H1 (cell line): ENCODE measurements around the gene CGB2. TPM values are rescaled to one million over a fixed set of nuclear protein-coding genes. Genes with fewer than 3 reads are reported as not detected.
A peak's percentile ranks its signal among the peaks of the same experiment; 100 is the strongest.
"Not testable (repeated sequence)": the region's sequence is repeated elsewhere in the genome, so short reads cannot be mapped to it uniquely, and the experiment has no call there.

Experiments
- CTCF ChIA-PET: fragments of 300-600 bp; sonication (Branson Sonifier 250); formaldehyde crosslinking; loops from one replicate; lab custom pipeline; 2021; ENCODE audit not compliant: partially characterized antibody; lab: Charles Lee
- POLR2A ChIA-PET: fragments of 300-600 bp; sonication (Branson Sonifier 250); formaldehyde crosslinking; loops from one replicate; lab custom pipeline; 2021; ENCODE audit warnings: inconsistent platforms; ENCODE audit not compliant: partially characterized antibody; lab: Charles Lee
- DNase-seq, 2 experiments: peaks; one replicate each; pipeline versions ENCODE4 v3.0.0 to v3.0.0-alpha.2; 2010 to 2022; ENCODE audit warnings: low spot score in 2 of 2, low read depth in 1 of 2, mixed read lengths in 1 of 2
- FAIRE-seq: peaks from 2 replicates; lab custom pipeline; 2011; peaks lifted over from hg19 to GRCh38; lab: Jason Lieb, UNC
- H2AFZ ChIP-seq: 2 replicates; pipeline ENCODE4 v1.8.1; 2012; ENCODE audit warnings: low read length, inconsistent platforms
- H2AK5ac ChIP-seq: 2 replicates; pipeline ENCODE4 v1.6.1; 2013; ENCODE audit warnings: low read depth, low read length
- H2BK120ac ChIP-seq: replicated peaks from 2 replicates; pipeline ENCODE3; 2013; ENCODE audit warnings: low read depth, low read length, inconsistent platforms
- H2BK12ac ChIP-seq: 2 replicates; pipeline ENCODE4 v1.6.1; 2013; ENCODE audit warnings: low read depth, low read length
- H2BK15ac ChIP-seq: 2 replicates; pipeline ENCODE4 v1.6.1; 2013; ENCODE audit warnings: low read length
- H2BK20ac ChIP-seq: 2 replicates; pipeline ENCODE4 v1.6.1; 2013; ENCODE audit warnings: low read length
- H2BK5ac ChIP-seq: 2 replicates; pipeline ENCODE4 v1.6.1; 2013; ENCODE audit warnings: low read depth, low read length
- H3K14ac ChIP-seq: 2 replicates; pipeline ENCODE4 v1.6.1; 2013; ENCODE audit warnings: inconsistent platforms; ENCODE audit not compliant: insufficient read length
- H3K18ac ChIP-seq: 2 replicates; pipeline ENCODE4 v1.6.1; 2013; ENCODE audit warnings: low read length; ENCODE audit errors: extremely low read depth
- H3K23ac ChIP-seq: 2 replicates; pipeline ENCODE4 v1.6.1; 2013; ENCODE audit warnings: inconsistent platforms; ENCODE audit not compliant: insufficient read length
- H3K23me2 ChIP-seq: 2 replicates; pipeline ENCODE4 v1.6.1; 2013; ENCODE audit warnings: low read depth, low read length
- H3K27ac ChIP-seq: 2 replicates; pipeline ENCODE4 v1.6.1; 2011; ENCODE audit warnings: low read depth, low read length, inconsistent platforms
- H3K27me3 ChIP-seq, 4 experiments: replicated peaks in 1 of 4; 1 replicate in 1 of 4; 2 replicates in 3 of 4; pipeline versions ENCODE4 v1.6.1 to v1.8.1; 2011 to 2013; ENCODE audit warnings: low read length in 3 of 4, mild to moderate bottlenecking in 3 of 4, inconsistent platforms in 2 of 4, mixed read lengths in 2 of 4, moderate library complexity in 1 of 4; ENCODE audit not compliant: control insufficient read depth in 3 of 4, insufficient read depth in 3 of 4; ENCODE audit errors: extremely low read depth in 1 of 4
- H3K36me3 ChIP-seq, 4 experiments: 2 replicates each; pipeline versions ENCODE4 v1.6.1 to v1.8.1; 2011 to 2013; ENCODE audit warnings: mild to moderate bottlenecking in 4 of 4, low read length in 3 of 4, moderate library complexity in 2 of 4, control low read depth in 1 of 4, inconsistent platforms in 1 of 4; ENCODE audit not compliant: insufficient read depth in 4 of 4, control insufficient read depth in 2 of 4
- H3K4ac ChIP-seq: replicated peaks from 2 replicates; pipeline ENCODE3; 2013; ENCODE audit warnings: low read length, low read depth, mixed read lengths, inconsistent platforms; ENCODE audit not compliant: insufficient read length
- H3K4me1 ChIP-seq, 4 experiments: replicated peaks in 1 of 4; 1 replicate in 1 of 4; 2 replicates in 3 of 4; pipeline versions ENCODE4 v1.6.1 to v1.8.1; 2011 to 2013; ENCODE audit warnings: low read length in 3 of 4, inconsistent platforms in 2 of 4, mixed read lengths in 1 of 4; ENCODE audit not compliant: insufficient read depth in 4 of 4, control insufficient read depth in 3 of 4
- H3K4me2 ChIP-seq, 2 experiments: 2 replicates each; pipeline versions ENCODE4 v1.6.1 to v1.8.1; 2011 to 2013; ENCODE audit warnings: low read depth in 2 of 2, low read length in 2 of 2, control low read depth in 1 of 2, inconsistent platforms in 1 of 2, mild to moderate bottlenecking in 1 of 2; ENCODE audit not compliant: insufficient read depth in 1 of 2
- H3K4me3 ChIP-seq, 4 experiments: fragments of 200-600, 300-600 bp in 1 of 4; sonication (generic), shearing (Covaris generic), sonication (Bioruptor Twin) in 1 of 4; 2 replicates each; pipeline versions ENCODE4 v1.5.1 to v1.8.1; 2011 to 2016; ENCODE audit warnings: low read length in 4 of 4, low read depth in 3 of 4, control low read depth in 2 of 4, inconsistent platforms in 2 of 4, mild to moderate bottlenecking in 2 of 4, mixed read lengths in 1 of 4, moderate library complexity in 1 of 4; ENCODE audit not compliant: insufficient read depth in 2 of 4; ENCODE audit errors: extremely low read depth in 1 of 4
- H3K56ac ChIP-seq: replicated peaks from 2 replicates; pipeline ENCODE3; 2013; ENCODE audit warnings: low read depth, mild to moderate bottlenecking, mixed read lengths, low read length, inconsistent platforms; ENCODE audit not compliant: insufficient read length
- H3K79me1 ChIP-seq: 2 replicates; pipeline ENCODE4 v1.6.1; 2013; ENCODE audit warnings: low read depth, low read length, control low read depth
- H3K79me2 ChIP-seq, 2 experiments: 2 replicates each; pipeline versions ENCODE4 v1.6.1 to v1.8.1; 2012 to 2013; ENCODE audit warnings: low read length in 2 of 2, mild to moderate bottlenecking in 2 of 2, inconsistent platforms in 1 of 2; ENCODE audit not compliant: insufficient read depth in 2 of 2, control insufficient read depth in 1 of 2
- H3K9ac ChIP-seq, 4 experiments: replicated peaks in 1 of 4; 1 replicate in 1 of 4; 2 replicates in 3 of 4; pipeline versions ENCODE4 v1.6.1 to v1.8.1; 2011 to 2013; ENCODE audit warnings: low read depth in 3 of 4, low read length in 3 of 4, control low read depth in 2 of 4, mild to moderate bottlenecking in 2 of 4, moderate library complexity in 2 of 4, inconsistent platforms in 1 of 4; ENCODE audit errors: extremely low read depth in 1 of 4
- H3K9me3 ChIP-seq, 2 experiments: 2 replicates each; pipeline versions ENCODE4 v1.6.1 to v1.8.1; 2012 to 2013; ENCODE audit warnings: mild to moderate bottlenecking in 2 of 2, moderate library complexity in 2 of 2, control low read depth in 1 of 2, inconsistent platforms in 1 of 2, low read depth in 1 of 2, low read length in 1 of 2, mixed read lengths in 1 of 2; ENCODE audit not compliant: insufficient read depth in 2 of 2
- H4K20me1 ChIP-seq, 2 experiments: replicated peaks in 1 of 2; 2 replicates each; pipeline versions ENCODE3 to v1.8.1; 2011 to 2013; ENCODE audit warnings: inconsistent platforms in 2 of 2, low read length in 2 of 2, mild to moderate bottlenecking in 1 of 2; ENCODE audit not compliant: insufficient read depth in 2 of 2, control insufficient read depth in 1 of 2
- H4K5ac ChIP-seq: 2 replicates; pipeline ENCODE4 v1.6.1; 2013; ENCODE audit warnings: low read length, low read depth, mixed read lengths, inconsistent platforms; ENCODE audit not compliant: insufficient read length
- H4K8ac ChIP-seq: 2 replicates; pipeline ENCODE4 v1.8.0; 2013; ENCODE audit warnings: mild to moderate bottlenecking, moderate library complexity, low read length, inconsistent platforms; ENCODE audit not compliant: insufficient read depth; ENCODE audit errors: extremely low read depth
- H4K91ac ChIP-seq: replicated peaks from 2 replicates; pipeline ENCODE3; 2013; ENCODE audit warnings: low read length, mixed read lengths, inconsistent platforms; ENCODE audit not compliant: insufficient read length
- ATF2 ChIP-seq: IDR thresholded peaks from 2 replicates; pipeline ENCODE4 v1.6.1; 2012; ENCODE audit warnings: low read length, inconsistent platforms
- CTCF ChIP-seq, 3 experiments: IDR thresholded peaks; 1 replicate in 2 of 3; 2 replicates in 1 of 3; pipeline versions ENCODE4 v1.5.1 to v1.6.1; 2011; ENCODE audit warnings: low read length in 3 of 3, mild to moderate bottlenecking in 3 of 3, inconsistent platforms in 2 of 3, low read depth in 1 of 3, moderate library complexity in 1 of 3; ENCODE audit not compliant: insufficient read depth in 1 of 3; ENCODE audit errors: control extremely low read depth in 1 of 3
- RAD21 ChIP-seq, 2 experiments: IDR thresholded peaks in 1 of 2; conservative IDR thresholded peaks in 1 of 2; 2 replicates each; pipeline ENCODE4 v1.6.1; 2011; ENCODE audit warnings: low read depth in 2 of 2, low read length in 2 of 2, improper control_type of control experiment in 1 of 2, inconsistent platforms in 1 of 2, mild to moderate bottlenecking in 1 of 2, moderate library complexity in 1 of 2
- SP1 ChIP-seq: IDR thresholded peaks from 2 replicates; pipeline ENCODE4 v1.6.1; 2011; ENCODE audit warnings: low read depth, low read length
- WGBS, 2 experiments: shearing (Covaris generic) in 1 of 2; methylation state at CpG; one replicate each; pipeline versions ENCODE4 v1.1.6 to v1.1.7; 2013 to 2015; ENCODE audit warnings: low lambda C conversion rate in 2 of 2, mixed read lengths in 2 of 2, inconsistent platforms in 1 of 2, low coverage in 1 of 2, missing lambda C conversion rate in 1 of 2; ENCODE audit not compliant: insufficient replicate concordance in 2 of 2, insufficient coverage in 1 of 2, insufficient read length in 1 of 2; ENCODE audit errors: extremely low coverage in 1 of 2, missing lambda C conversion rate in 1 of 2; 5-methylcytosine and 5-hydroxymethylcytosine counted together
- long read RNA-seq, 2 experiments: library from RNA in 1 of 2; library from capped mRNA in 1 of 2; stranded (forward); transcript quantifications; one replicate each; pipeline ENCODE4 v2.0.0, GENCODE V29; 2021; ENCODE audit warnings: inconsistent platforms in 1 of 2
- polyA minus RNA-seq, 3 experiments: library from RNA; depleted of rRNA, polyadenylated mRNA; stranded (reverse); fragments of >200 nt; gene quantifications; 1 replicate in 2 of 3; 2 replicates in 1 of 3; pipeline ENCODE4 v1.2.3, GENCODE V29; 2011
- polyA plus RNA-seq, 7 experiments: library from polyadenylated mRNA; depleted of rRNA in 3 of 7; stranded (reverse) in 5 of 7; unstranded in 2 of 7; fragments of >200 nt in 5 of 7; fragments of 200-250 nt in 2 of 7; gene quantifications; 1 replicate in 5 of 7; 2 replicates in 1 of 7; 4 replicates in 1 of 7; pipeline versions ENCODE4 v1.2.1 to v1.2.3, GENCODE V29; 2011 to 2013; ENCODE audit warnings: missing spikeins in 2 of 7, mixed read lengths in 2 of 7
- total RNA-seq: library from RNA; stranded (reverse); fragmentation: NEBNext Ultra II Directional; extraction: Animal tissue kit (Norgen Biotek cat#: 25700); gene quantifications from 2 replicates; pipeline ENCODE4 v1.2.1, GENCODE V29; 2021

The CGB2 gene
- total RNA-seq (0.71 TPM in 1 of 2 replicates, not detected in the other), polyA plus RNA-seq (2011; rRNA removed) (3.2 and 3.9 TPM in 2 replicates), polyA minus RNA-seq (2011; rRNA and poly(A)+ RNA removed) (0.34 and 1.3 TPM in 2 replicates)
- 1.5 TPM for polyA plus RNA-seq (2011; cell fraction: cytosol; rRNA removed)
- 2.2 TPM for polyA plus RNA-seq (2011; cell fraction: nucleus; rRNA removed)
- 0.87 to 1.4 TPM (median 1.4 TPM) in 3 of 4 replicates, not detected in the other for polyA plus RNA-seq (2012, experiment 1 of 2)
- polyA plus RNA-seq (2012, experiment 2 of 2): 1.2 TPM
- polyA plus RNA-seq (2013, experiment 1 of 2): 0.95 TPM
- 1.2 TPM for polyA plus RNA-seq (2013, experiment 2 of 2)
- not detected for polyA minus RNA-seq (2011; cell fraction: cytosol; rRNA and poly(A)+ RNA removed)
- not detected for polyA minus RNA-seq (2011; cell fraction: nucleus; rRNA and poly(A)+ RNA removed)
- long read RNA-seq, experiment 1: 0 reads
- long read RNA-seq, experiment 2: 0 reads

GRCh38 chr19:49031642-49032301 lies at the start of gene CGB2:
Gene CGB2 (plus strand): TSS chr19:49031890. CDS start chr19:49032096, 206 bp downstream.
- H2AFZ ChIP-seq, H3K27me3 ChIP-seq, H3K18ac ChIP-seq, H3K23ac ChIP-seq, H3K23me2 ChIP-seq, H4K5ac ChIP-seq, H2BK15ac ChIP-seq, H4K8ac ChIP-seq, H2BK5ac ChIP-seq, H2AK5ac ChIP-seq, H3K4me1 ChIP-seq, H3K36me3 ChIP-seq, H2BK12ac ChIP-seq, H3K79me2 ChIP-seq, H3K9me3 ChIP-seq, H4K91ac ChIP-seq, H4K20me1 ChIP-seq, H3K14ac ChIP-seq, H3K56ac ChIP-seq, FAIRE-seq, H2BK120ac ChIP-seq, H3K79me1 ChIP-seq, H3K4me2 ChIP-seq, H3K9ac ChIP-seq, H2BK20ac ChIP-seq, H3K27ac ChIP-seq, H3K4ac ChIP-seq: not testable (repeated sequence)
- CTCF ChIA-PET: interaction anchor here (0.6 to 2.5 kb wide), 12 partner anchors 10 to 513 kb away, joined by 3 to 9 read pairs (median 3); a partner anchor contains a TSS
- POLR2A ChIA-PET: interaction anchor here (0.6 kb wide), 1 partner anchor 39 kb away, joined by 3 read pairs; the partner anchor contains the start of gene GYS1
- 38% methylated on average over 27 of the region's 28 CpGs; no CpG with 5 or more reads in 1 of the 2 experiments for WGBS, 2 experiments
- H3K4me3 ChIP-seq: peak within 1 kb of the TSS in 2 of 4 experiments; percentile 13 to 34; a peak in 1 of 8 replicates
- DNase-seq: peak in 1 of 2 experiments; percentile 91
- TF ChIP-seq RAD21 (IDR thresholded peaks at IDR 0.05 in 1 of 2, conservative IDR thresholded peaks at IDR 0.05 in 1 of 2; ENCODE audit: low read depth in 2 of 2, low read length in 2 of 2) (peak in 1 of 2 experiments; percentile 15; a peak in 1 of 4 replicates), SP1 (peak; percentile 17; the same call in 1 of the 2 replicates), ATF2 (peak; percentile 80; the same call in 1 of the 2 replicates), CTCF (IDR thresholded peaks at IDR 0.05; ENCODE audit: control extremely low read depth in 1 of 3, insufficient read depth in 1 of 3, low read depth in 1 of 3, low read length in 3 of 3) (peak; percentile 33 to 70 (median 34); a peak in 3 of 4 replicates)
